GM12878 (cell line): ENCODE data around the gene MAPT. TPM values are rescaled to one million over a fixed set of nuclear protein-coding genes. Genes with fewer than 3 reads are reported as not detected.

Experiments
- ATAC-seq: fragments of 200-7000 bp; cut with Tn5 transposase; 3 replicates; pipeline ENCODE4 v1.9.1; 2020; ENCODE audit warnings: mild to moderate bottlenecking, moderate library complexity
- BruUV-seq: library from RNA; stranded (reverse); fragments of 400-500 nt; replicated peaks from 2 replicates; lab custom pipeline; 2021; lab: Mats Ljungman, UMichigan
- CTCF ChIA-PET: fragments of 300-600 bp; sonication (Branson Sonifier 250); formaldehyde crosslinking; extraction: SDS; loops from one replicate; lab custom pipeline; 2021; ENCODE audit warnings: inconsistent platforms; lab: Yijun Ruan, JAX
- POLR2A ChIA-PET: fragments of 350-600 bp; formaldehyde crosslinking; extraction: SDS; loops from one replicate; lab custom pipeline; 2021; ENCODE audit warnings: inconsistent platforms; lab: Charles Lee
- RAD21 ChIA-PET: fragments of 300-600 bp; sonication (Branson Sonifier 250); formaldehyde crosslinking; loops from one replicate; lab custom pipeline; 2023; ENCODE audit warnings: antibody characterized with exemption; ENCODE audit not compliant: unreplicated experiment; lab: Charles Lee
- SMC1A ChIA-PET: fragments of 300-600 bp; sonication (Branson Sonifier 250); formaldehyde crosslinking; loops from one replicate; lab custom pipeline; 2023; ENCODE audit not compliant: unreplicated experiment, uncharacterized antibody; lab: Charles Lee
- DNase-seq: peaks from one replicate; pipeline ENCODE4 v3.0.0-alpha.2; 2011; ENCODE audit warnings: low read depth, low spot score
- FAIRE-seq: peaks from 3 replicates; lab custom pipeline; 2011; peaks lifted over from hg19 to GRCh38; lab: Jason Lieb, UNC
- H2AFZ ChIP-seq: 2 replicates; pipeline ENCODE4 v1.6.0; 2011; ENCODE audit warnings: low read depth, low read length, control low read depth; ENCODE audit not compliant: control insufficient read depth
- H3K27ac ChIP-seq: 2 replicates; pipeline ENCODE4 v1.5.1; 2011; ENCODE audit warnings: control low read depth; ENCODE audit not compliant: control insufficient read depth, insufficient read depth
- H3K27me3 ChIP-seq, 2 experiments: replicated peaks in 1 of 2; 2 replicates each; pipeline versions ENCODE4 v1.6.0 to v1.6.1; 2011; ENCODE audit warnings: low read length in 1 of 2; ENCODE audit not compliant: control insufficient read depth in 2 of 2, insufficient read depth in 2 of 2
- H3K36me3 ChIP-seq, 2 experiments: 2 replicates each; pipeline ENCODE4 v1.5.1; 2011; ENCODE audit warnings: low read length in 1 of 2; ENCODE audit not compliant: control insufficient read depth in 2 of 2, insufficient read depth in 2 of 2
- H3K4me1 ChIP-seq: 2 replicates; pipeline ENCODE4 v1.6.1; 2011; ENCODE audit warnings: mild to moderate bottlenecking, low read length, moderate library complexity, mixed read lengths; ENCODE audit not compliant: control insufficient read depth, insufficient read depth
- H3K4me2 ChIP-seq: 2 replicates; pipeline ENCODE4 v1.6.0; 2011; ENCODE audit warnings: control low read depth; ENCODE audit not compliant: control insufficient read depth, insufficient read depth
- H3K4me3 ChIP-seq: fragments of 200-600 bp; sonication (generic); 2 replicates; pipeline ENCODE4 v1.5.1; 2016
- H3K79me2 ChIP-seq: 2 replicates; pipeline ENCODE4 v1.6.0; 2011; ENCODE audit warnings: low read length; ENCODE audit not compliant: control insufficient read depth, insufficient read depth
- H3K9ac ChIP-seq: 2 replicates; pipeline ENCODE4 v1.8.0; 2011; ENCODE audit warnings: low read length, control low read depth, mixed read lengths; ENCODE audit not compliant: control insufficient read depth, insufficient read depth
- H3K9me3 ChIP-seq: replicated peaks from 3 replicates; pipeline ENCODE4 v1.5.1; 2011; ENCODE audit warnings: mild to moderate bottlenecking, low read length; ENCODE audit not compliant: control insufficient read depth, insufficient read depth
- H4K20me1 ChIP-seq: 2 replicates; pipeline ENCODE4 v1.6.0; 2011; ENCODE audit not compliant: control insufficient read depth, insufficient read depth
- CBFB ChIP-seq: IDR thresholded peaks from 2 replicates; pipeline ENCODE4 v1.6.1; 2016; ENCODE audit warnings: antibody characterized with exemption, low read depth
- POLR2AphosphoS5 ChIP-seq: IDR thresholded peaks from 2 replicates; pipeline ENCODE4 v1.6.1; 2011; ENCODE audit warnings: mild to moderate bottlenecking, low read length, inconsistent platforms
- WGBS: methylation state at CpG from one replicate; pipeline ENCODE4 v1.1.6; 2016; ENCODE audit warnings: low lambda C conversion rate; ENCODE audit not compliant: insufficient replicate concordance, insufficient coverage; ENCODE audit errors: missing lambda C conversion rate; 5-methylcytosine and 5-hydroxymethylcytosine counted together
- in situ Hi-C: fragments of 300-500 bp; cut with MboI; formaldehyde crosslinking; loops from 9 replicates; pipeline ENCODE4 v1.14.3; 2018; ENCODE audit warnings: mixed read lengths
- intact Hi-C: fragments of 100-400 bp; cut with micrococcal nuclease; formaldehyde crosslinking; loops from one replicate; pipeline ENCODE4 v1.14.2; 2022; ENCODE audit not compliant: unreplicated experiment
- polyA plus RNA-seq, 11 experiments: library from polyadenylated mRNA; depleted of rRNA in 4 of 11; unstranded in 6 of 11; stranded (reverse) in 5 of 11; fragments of >200 nt; fragmentation: Nextera tagmentation in 4 of 11; fragmentation: Illumina TruSeq in 1 of 11; extraction: Ambion mirVana in 4 of 11; extraction: Trizol in 1 of 11; gene quantifications; 1 replicate in 1 of 11; 2 replicates in 10 of 11; pipeline versions ENCODE4 v1.2.1 to v1.2.3, GENCODE V29; 2011 to 2016; ENCODE audit warnings: inconsistent platforms in 2 of 11, missing spikeins in 2 of 11, low read depth in 1 of 11
- total RNA-seq, 4 experiments: library from RNA; depleted of rRNA in 3 of 4; stranded (reverse); fragments of >200 nt in 3 of 4; fragmentation: Illumina TruSeq in 1 of 4; extraction: Trizol in 1 of 4; gene quantifications; 2 replicates each; pipeline versions ENCODE4 v1.2.1 to v1.2.3, GENCODE V29; 2013 to 2021
- TF ChIP-seq, protein P1 (sequence below): IDR thresholded peaks from 2 replicates; pipeline ENCODE4 v1.6.1; 2012; ENCODE audit warnings: low read depth, low read length, improper control_type of control experiment
- TF ChIP-seq, protein P2 (sequence below): fragments of 150-350 bp; IDR thresholded peaks from 2 replicates; pipeline ENCODE4 v1.6.1; 2014; ENCODE audit warnings: mild to moderate bottlenecking, low read depth, low read length

Gene MAPT
- total and polyA plus RNA-seq, 10 of the 15 experiments (the other 5 are each of a cell fraction or from before 2014, with no cell fraction given): under 0.01 to 0.05 (median 0.03) TPM; not detected in 7

DNA sequence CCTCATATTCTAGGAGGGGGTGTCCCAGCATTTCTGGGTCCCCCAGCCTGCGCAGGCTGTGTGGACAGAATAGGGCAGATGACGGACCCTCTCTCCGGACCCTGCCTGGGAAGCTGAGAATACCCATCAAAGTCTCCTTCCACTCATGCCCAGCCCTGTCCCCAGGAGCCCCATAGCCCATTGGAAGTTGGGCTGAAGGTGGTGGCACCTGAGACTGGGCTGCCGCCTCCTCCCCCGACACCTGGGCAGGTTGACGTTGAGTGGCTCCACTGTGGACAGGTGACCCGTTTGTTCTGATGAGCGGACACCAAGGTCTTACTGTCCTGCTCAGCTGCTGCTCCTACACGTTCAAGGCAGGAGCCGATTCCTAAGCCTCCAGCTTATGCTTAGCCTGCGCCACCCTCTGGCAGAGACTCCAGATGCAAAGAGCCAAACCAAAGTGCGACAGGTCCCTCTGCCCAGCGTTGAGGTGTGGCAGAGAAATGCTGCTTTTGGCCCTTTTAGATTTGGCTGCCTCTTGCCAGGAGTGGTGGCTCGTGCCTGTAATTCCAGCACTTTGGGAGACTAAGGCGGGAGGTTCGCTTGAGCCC, 116.3 kb downstream of the MAPT start (continued):
- TF ChIP-seq, protein P1, sequence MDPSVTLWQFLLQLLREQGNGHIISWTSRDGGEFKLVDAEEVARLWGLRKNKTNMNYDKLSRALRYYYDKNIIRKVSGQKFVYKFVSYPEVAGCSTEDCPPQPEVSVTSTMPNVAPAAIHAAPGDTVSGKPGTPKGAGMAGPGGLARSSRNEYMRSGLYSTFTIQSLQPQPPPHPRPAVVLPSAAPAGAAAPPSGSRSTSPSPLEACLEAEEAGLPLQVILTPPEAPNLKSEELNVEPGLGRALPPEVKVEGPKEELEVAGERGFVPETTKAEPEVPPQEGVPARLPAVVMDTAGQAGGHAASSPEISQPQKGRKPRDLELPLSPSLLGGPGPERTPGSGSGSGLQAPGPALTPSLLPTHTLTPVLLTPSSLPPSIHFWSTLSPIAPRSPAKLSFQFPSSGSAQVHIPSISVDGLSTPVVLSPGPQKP: no peak
- TF ChIP-seq CBFB (no peak), POLR2AphosphoS5 (no peak)

DNA sequence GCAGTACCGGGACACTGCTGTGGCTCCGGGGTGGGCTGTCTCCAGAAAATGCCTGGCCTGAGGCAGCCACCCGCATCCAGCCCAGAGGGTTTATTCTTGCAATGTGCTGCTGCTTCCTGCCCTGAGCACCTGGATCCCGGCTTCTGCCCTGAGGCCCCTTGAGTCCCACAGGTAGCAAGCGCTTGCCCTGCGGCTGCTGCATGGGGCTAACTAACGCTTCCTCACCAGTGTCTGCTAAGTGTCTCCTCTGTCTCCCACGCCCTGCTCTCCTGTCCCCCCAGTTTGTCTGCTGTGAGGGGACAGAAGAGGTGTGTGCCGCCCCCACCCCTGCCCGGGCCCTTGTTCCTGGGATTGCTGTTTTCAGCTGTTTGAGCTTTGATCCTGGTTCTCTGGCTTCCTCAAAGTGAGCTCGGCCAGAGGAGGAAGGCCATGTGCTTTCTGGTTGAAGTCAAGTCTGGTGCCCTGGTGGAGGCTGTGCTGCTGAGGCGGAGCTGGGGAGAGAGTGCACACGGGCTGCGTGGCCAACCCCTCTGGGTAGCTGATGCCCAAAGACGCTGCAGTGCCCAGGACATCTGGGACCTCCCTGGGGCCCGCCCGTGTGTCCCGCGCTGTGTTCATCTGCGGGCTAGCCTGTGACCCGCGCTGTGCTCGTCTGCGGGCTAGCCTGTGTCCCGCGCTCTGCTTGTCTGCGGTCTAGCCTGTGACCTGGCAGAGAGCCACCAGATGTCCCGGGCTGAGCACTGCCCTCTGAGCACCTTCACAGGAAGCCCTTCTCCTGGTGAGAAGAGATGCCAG, 117.6 kb downstream of the MAPT start:
- ATAC-seq (no peak), DNase-seq (no peak), FAIRE-seq (no peak)
- Histone ChIP-seq H3K4me3 (no peak overlapping the region), H3K36me3 (no peaks in the 10 kb centered on the region), H3K79me2 (no peaks in the 10 kb centered on the region), H4K20me1 (no peaks in the 10 kb centered on the region), H3K4me1 (no peaks in the 10 kb centered on the region), H3K27me3 (no peaks in the 10 kb centered on the region), H2AFZ (no peak overlapping the region), H3K9ac (no peak overlapping the region), H3K9me3 (no peaks in the 10 kb centered on the region), H3K27ac (no peak overlapping the region), H3K4me2 (no peak overlapping the region)
- ChIA-PET CTCF (interaction anchor here (1.4 kb wide), 1 partner anchor 201 kb away, joined by 3 read pairs; no protein-coding TSS in a partner anchor), POLR2A (no interaction called here), RAD21 (no interaction called here), SMC1A (interaction anchor here (1.3 kb wide), 1 partner anchor 199 kb away, joined by 3 read pairs; no protein-coding TSS in a partner anchor)
- TF ChIP-seq, protein P2, sequence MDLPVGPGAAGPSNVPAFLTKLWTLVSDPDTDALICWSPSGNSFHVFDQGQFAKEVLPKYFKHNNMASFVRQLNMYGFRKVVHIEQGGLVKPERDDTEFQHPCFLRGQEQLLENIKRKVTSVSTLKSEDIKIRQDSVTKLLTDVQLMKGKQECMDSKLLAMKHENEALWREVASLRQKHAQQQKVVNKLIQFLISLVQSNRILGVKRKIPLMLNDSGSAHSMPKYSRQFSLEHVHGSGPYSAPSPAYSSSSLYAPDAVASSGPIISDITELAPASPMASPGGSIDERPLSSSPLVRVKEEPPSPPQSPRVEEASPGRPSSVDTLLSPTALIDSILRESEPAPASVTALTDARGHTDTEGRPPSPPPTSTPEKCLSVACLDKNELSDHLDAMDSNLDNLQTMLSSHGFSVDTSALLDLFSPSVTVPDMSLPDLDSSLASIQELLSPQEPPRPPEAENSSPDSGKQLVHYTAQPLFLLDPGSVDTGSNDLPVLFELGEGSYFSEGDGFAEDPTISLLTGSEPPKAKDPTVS: no peak
- intact Hi-C loops (no loop called here), in situ Hi-C loops (no loop called here)
- no TSS peak for BruUV-seq
- 73% methylated on average over 27 of the region's 28 CpGs for WGBS
